CD4-positive, alpha-beta T cell treated with Interleukin-4 for 4 hours (primary cell): ENCODE measurements around the gene SUPT20HL2.
"Not testable (repeated sequence)": the region's sequence is repeated elsewhere in the genome, so short reads cannot be mapped to it uniquely, and the experiment has no call there.

Source experiments
- DNase-seq: peaks from one replicate; pipeline ENCODE4 v3.0.0-alpha.2; 2020

Gene SUPT20HL2

GRCh38 chrX:24314019-24314635 lies at the start of gene SUPT20HL2:
SUPT20HL2 (minus strand) TSS chrX:24314069; CDS start chrX:24313315, 754 bp downstream.
- no peak for DNase-seq

GRCh38 chrX:24362089-24362745 lies 48.3 kb upstream of the SUPT20HL2 start:
- not testable (repeated sequence) for DNase-seq

GRCh38 chrX:24360272-24360671 lies 46.4 kb upstream of the SUPT20HL2 start, which contains the start of gene SUPT20HL1:
SUPT20HL1 (plus strand) TSS chrX:24360639; CDS start chrX:24362761, 2,122 bp downstream.
- DNase-seq = no peak

- DNase-seq = no peak
Measured at GRCh38 chrX:24357106-24357505, 43.2 kb upstream of the SUPT20HL2 start.

GRCh38 chrX:24355095-24355494 lies 41.2 kb upstream of the SUPT20HL2 start:
- DNase-seq = no peak

GRCh38 chrX:24350217-24350616 lies 36.3 kb upstream of the SUPT20HL2 start:
- no peak for DNase-seq

GRCh38 chrX:24347881-24348280 lies 34.0 kb upstream of the SUPT20HL2 start:
- no peak for DNase-seq

- no peak for DNase-seq
Measured at GRCh38 chrX:24343719-24344118, 29.9 kb upstream of the SUPT20HL2 start.

GRCh38 chrX:24341795-24342194 lies 27.9 kb upstream of the SUPT20HL2 start:
- DNase-seq = no peak

GRCh38 chrX:24340501-24340900 lies 26.6 kb upstream of the SUPT20HL2 start:
- DNase-seq = no peak

GRCh38 chrX:24339911-24340310 lies 26.0 kb upstream of the SUPT20HL2 start:
- DNase-seq = no peak

GRCh38 chrX:24335871-24336270 lies 22.0 kb upstream of the SUPT20HL2 start:
- no peak for DNase-seq

- DNase-seq = no peak
Measured at GRCh38 chrX:24334461-24334860, 20.6 kb upstream of the SUPT20HL2 start.

GRCh38 chrX:24333371-24333770 lies 19.5 kb upstream of the SUPT20HL2 start:
- no peak for DNase-seq

GRCh38 chrX:24332878-24333277 lies 19.0 kb upstream of the SUPT20HL2 start:
- no peak for DNase-seq

- no peak for DNase-seq
Measured at GRCh38 chrX:24325231-24325630, 11.4 kb upstream of the SUPT20HL2 start.

GRCh38 chrX:24321741-24322395 lies 8.0 kb upstream of the SUPT20HL2 start:
- no peak for DNase-seq

- no peak for DNase-seq
Measured at GRCh38 chrX:24317567-24317966, 3.7 kb upstream of the SUPT20HL2 start.

GRCh38 chrX:24316111-24316510 lies 2.2 kb upstream of the SUPT20HL2 start:
- DNase-seq = no peak

- not testable (repeated sequence) for DNase-seq
Measured at GRCh38 chrX:24312249-24312607, 1.6 kb downstream of the SUPT20HL2 start.

GRCh38 chrX:24311507-24312248 lies 2.2 kb downstream of the SUPT20HL2 start:
- not testable (repeated sequence) for DNase-seq

- not testable (repeated sequence) for DNase-seq
Measured at GRCh38 chrX:24310916-24311315, 3.0 kb downstream of the SUPT20HL2 start.
